ENCODE results near the gene KLF7.

The KLF7 gene

GRCh38 chr2:207148020-207148419 is 17.7 kb downstream of the KLF7 start:
- DNase-seq: no peak

GRCh38 chr2:207144173-207144785 is 21.5 kb downstream of the KLF7 start:
- Histone ChIP-seq H3K4me1 (peaks cover 66% of the 10 kb centered on the region), H3K27me3 (no peaks in the 10 kb centered on the region), H3K4me3 (ENCODE audit: low read depth, low read length) (no peak overlapping the region), H3K36me3 (peaks cover 73% of the 10 kb centered on the region), H3K9me3 (no peaks in the 10 kb centered on the region)
- no peak for DNase-seq
- TF ChIP-seq CTCF (IDR thresholded peaks at IDR 0.05; ENCODE audit: low read depth, low read length): no peak

More at GRCh38 chr2:207148020-207148419, 17.7 kb downstream of the KLF7 start:
- Histone ChIP-seq H3K4me1 (peaks cover 79% of the 10 kb centered on the region), H3K4me3 (ENCODE audit: low read depth, low read length) (no peak overlapping the region), H3K36me3 (peaks cover 66% of the 10 kb centered on the region), H3K27me3 (no peaks in the 10 kb centered on the region), H3K9me3 (no peaks in the 10 kb centered on the region)
- no peak for TF ChIP-seq CTCF (IDR thresholded peaks at IDR 0.05; ENCODE audit: low read depth, low read length)

- H3K36me3 ChIP-seq: peaks cover 70% of the 10 kb centered on the region
- TF ChIP-seq CTCF (IDR thresholded peaks at IDR 0.05; ENCODE audit: low read depth, low read length): no peak
- no peaks in the 10 kb centered on the region for H3K27me3 ChIP-seq
- no peak overlapping the region for H3K4me3 ChIP-seq (ENCODE audit: low read depth, low read length)
- peaks cover 68% of the 10 kb centered on the region for H3K4me1 ChIP-seq
- peak; percentile 61 for DNase-seq
- no peaks in the 10 kb centered on the region for H3K9me3 ChIP-seq
These were observed 22.3 kb downstream of the KLF7 start for GRCh38 chr2:207143215-207144172.

- peaks cover 75% of the 10 kb centered on the region for H3K4me1 ChIP-seq
- no peak overlapping the region for H3K4me3 ChIP-seq (ENCODE audit: low read depth, low read length)
These were observed 23.3 kb downstream of the KLF7 start for GRCh38 chr2:207142461-207142860.

GRCh38 chr2:207141386-207141785 is 24.4 kb downstream of the KLF7 start:
- Histone ChIP-seq H3K4me1 (peaks cover 79% of the 10 kb centered on the region), H3K36me3 (peaks cover 66% of the 10 kb centered on the region), H3K9me3 (no peaks in the 10 kb centered on the region), H3K4me3 (ENCODE audit: low read depth, low read length) (no peak overlapping the region), H3K27me3 (no peaks in the 10 kb centered on the region)
- DNase-seq: no peak
- no peak for TF ChIP-seq CTCF (IDR thresholded peaks at IDR 0.05; ENCODE audit: low read depth, low read length)

More at GRCh38 chr2:207142461-207142860, 23.3 kb downstream of the KLF7 start:
- peak; percentile 40 for TF ChIP-seq CTCF (IDR thresholded peaks at IDR 0.05; ENCODE audit: low read depth, low read length)
- H3K27me3 ChIP-seq: no peaks in the 10 kb centered on the region
- H3K9me3 ChIP-seq: no peaks in the 10 kb centered on the region
- peaks cover 66% of the 10 kb centered on the region for H3K36me3 ChIP-seq
- DNase-seq: no peak

GRCh38 chr2:207140265-207140664 is 25.5 kb downstream of the KLF7 start:
- H3K9me3 ChIP-seq: no peaks in the 10 kb centered on the region
- H3K4me3 ChIP-seq (ENCODE audit: low read depth, low read length): no peak overlapping the region
- DNase-seq: no peak
- peaks cover 61% of the 10 kb centered on the region for H3K36me3 ChIP-seq
- H3K4me1 ChIP-seq: peaks cover 72% of the 10 kb centered on the region
- H3K27me3 ChIP-seq: no peaks in the 10 kb centered on the region
- TF ChIP-seq CTCF (IDR thresholded peaks at IDR 0.05; ENCODE audit: low read depth, low read length): no peak
